GM19324 (cell line): Measurements from ENCODE around the gene MYO6.

ENCODE experiments used
- ATAC-seq: cut with Tn5 transposase; IDR thresholded peaks from one replicate; pipeline ENCODE4 v1.9.1; 2021; ENCODE audit warnings: mild to moderate bottlenecking, moderate library complexity; ENCODE audit not compliant: unreplicated experiment, low FRiP score

Gene MYO6

GRCh38 chr6:75762063-75762462 is 13.0 kb downstream of the MYO6 start:
- no peak for ATAC-seq

DNA sequence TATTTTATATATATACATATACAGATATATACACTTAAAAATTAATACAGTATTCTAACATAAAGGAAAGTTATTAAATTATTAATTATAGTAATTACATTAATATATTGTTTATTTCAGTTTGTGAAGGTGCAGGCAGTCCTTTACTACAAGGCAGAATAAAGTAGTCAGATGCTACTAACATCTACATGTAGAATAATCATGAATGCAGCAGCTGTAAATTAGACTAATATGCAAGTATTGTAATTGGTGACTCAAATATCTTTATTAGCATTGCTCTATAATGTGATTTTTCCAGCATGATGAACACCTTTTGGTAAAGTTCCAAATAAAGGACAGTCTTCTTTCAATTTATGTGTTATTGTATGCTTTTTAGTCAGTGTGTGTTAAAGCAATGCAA is 17.3 kb downstream of the MYO6 start:
- ATAC-seq: no peak

DNA sequence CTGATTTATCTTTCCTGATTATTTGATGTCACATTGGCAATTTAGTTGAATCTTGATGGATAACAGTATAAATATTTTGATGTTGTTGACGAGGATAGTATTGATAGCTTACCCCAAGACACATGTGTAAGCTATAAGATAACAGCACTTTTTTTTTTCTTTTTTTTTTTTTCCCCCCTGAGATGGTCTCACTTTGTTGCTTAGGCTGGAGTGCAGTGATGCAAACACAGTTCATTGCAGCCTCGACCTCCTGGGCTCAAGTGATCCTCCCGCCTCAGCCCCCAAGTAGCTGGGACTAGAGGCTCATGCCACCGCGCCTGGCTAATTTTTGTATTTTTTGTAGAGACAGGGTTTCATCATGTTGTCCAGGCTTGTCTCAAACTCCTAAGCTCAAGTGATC is 21.8 kb downstream of the MYO6 start:
- ATAC-seq: no peak

GRCh38 chr6:75775219-75775618 is 26.2 kb downstream of the MYO6 start:
- ATAC-seq: no peak

GRCh38 chr6:75776461-75776860 is 27.4 kb downstream of the MYO6 start:
- no peak for ATAC-seq

DNA sequence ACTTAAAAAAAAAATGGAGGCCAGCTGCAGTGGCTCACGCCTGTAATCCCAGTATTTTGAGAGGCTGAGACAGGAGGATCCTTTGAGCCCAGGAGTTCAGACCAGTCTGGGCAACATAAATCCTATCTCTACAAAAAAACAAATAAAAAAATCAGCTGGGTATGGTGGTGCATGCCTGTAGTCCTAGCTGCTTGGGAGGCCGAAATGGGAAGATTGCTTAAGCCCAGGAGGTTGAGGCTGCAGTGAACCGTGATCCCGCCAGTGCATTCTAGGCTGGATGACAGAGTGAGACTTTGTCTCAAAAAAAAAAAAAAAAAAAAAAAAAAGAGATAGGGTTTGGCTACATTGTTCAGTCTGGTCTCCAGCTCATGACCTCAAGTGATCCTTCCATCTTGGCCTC is 29.7 kb downstream of the MYO6 start:
- ATAC-seq: no peak

GRCh38 chr6:75786152-75786551 is 37.1 kb downstream of the MYO6 start:
- no peak for ATAC-seq

- no peak for ATAC-seq
These were observed 39.9 kb downstream of the MYO6 start for GRCh38 chr6:75788894-75789293.

- ATAC-seq: no peak
These were observed 42.8 kb downstream of the MYO6 start for GRCh38 chr6:75791881-75792280.

- no peak for ATAC-seq
These were observed 45.4 kb downstream of the MYO6 start for GRCh38 chr6:75794351-75794846.

DNA sequence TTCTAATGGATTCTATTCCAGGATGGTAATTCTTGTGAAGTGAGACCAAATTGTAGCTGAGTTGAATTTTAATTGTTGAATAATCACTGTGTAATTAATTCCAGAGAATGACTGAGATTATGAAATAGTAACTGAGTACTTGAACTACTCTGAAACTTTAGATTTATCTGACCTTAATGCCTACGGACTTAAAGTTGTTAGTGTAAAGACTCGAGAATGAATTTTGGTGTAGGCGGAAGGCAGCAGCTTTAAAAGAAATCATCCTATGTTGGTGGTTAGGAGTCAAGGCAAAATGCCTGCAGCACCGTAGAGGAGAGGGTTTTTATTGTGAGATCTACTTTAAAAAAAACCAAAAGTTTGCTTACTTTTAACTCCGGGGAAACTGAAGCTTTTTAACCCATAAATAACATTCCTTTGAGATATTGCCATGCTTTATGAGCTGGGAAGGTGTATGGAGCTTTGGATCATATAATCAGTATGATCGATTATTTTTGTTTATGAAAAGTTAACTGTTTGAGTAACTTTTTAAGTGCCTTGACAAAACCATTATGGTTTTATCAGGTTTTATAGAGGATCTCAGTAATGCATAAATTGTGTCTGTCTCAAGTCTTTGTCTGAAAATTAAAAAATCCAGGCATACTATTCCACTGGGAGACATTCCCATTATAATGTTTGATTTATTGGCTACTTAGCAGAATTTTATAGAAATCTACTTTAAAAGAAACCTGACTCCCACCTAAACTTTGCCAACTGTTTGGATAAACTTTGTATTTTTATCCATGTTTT is 46.1 kb downstream of the MYO6 start:
- no peak for ATAC-seq

GRCh38 chr6:75796723-75797122 is 47.7 kb downstream of the MYO6 start:
- ATAC-seq: no peak

DNA sequence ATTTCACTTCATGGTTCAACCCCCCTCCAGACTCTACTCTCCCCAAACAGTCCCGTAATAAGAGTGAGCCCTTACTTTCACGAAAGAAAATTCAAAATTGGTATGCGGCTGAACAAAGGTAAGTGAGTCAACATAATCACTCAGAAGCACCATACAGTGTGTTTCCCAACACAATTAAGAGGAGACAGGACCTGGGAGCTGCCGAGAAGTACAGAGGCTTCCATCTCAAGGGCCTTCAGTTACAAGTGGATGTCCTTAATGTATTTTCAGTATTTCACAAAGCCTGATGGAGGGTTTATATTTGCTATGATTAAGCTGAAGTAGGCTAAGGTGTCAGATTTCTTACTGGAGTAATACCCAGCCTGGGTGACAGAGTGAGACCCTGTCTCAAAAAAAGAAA is 51.1 kb downstream of the MYO6 start:
- ATAC-seq: no peak

GRCh38 chr6:75800708-75801505 is 51.9 kb downstream of the MYO6 start:
- ATAC-seq: no peak

- no peak for ATAC-seq
These were observed 53.3 kb downstream of the MYO6 start for GRCh38 chr6:75802366-75802765.

GRCh38 chr6:75808507-75808906 is 59.5 kb downstream of the MYO6 start:
- no peak for ATAC-seq

DNA sequence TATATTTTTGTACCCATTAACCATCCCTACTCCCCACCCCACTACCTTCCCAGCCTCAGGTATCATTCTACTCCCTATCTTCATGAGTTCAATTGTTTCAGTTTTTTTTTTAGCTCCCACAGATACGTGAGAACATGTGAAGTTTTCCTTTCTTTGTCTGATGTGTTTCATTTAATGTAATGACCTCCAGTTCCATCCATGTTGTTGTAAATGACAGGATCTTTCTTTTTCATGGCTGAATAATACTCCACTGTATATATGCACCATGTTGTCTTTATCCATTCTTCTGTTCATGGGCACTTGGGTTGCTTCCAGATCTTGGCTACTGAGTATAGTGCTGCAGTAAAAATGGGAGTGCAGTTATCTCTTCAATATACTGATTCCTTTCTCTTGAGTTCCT is 63.5 kb downstream of the MYO6 start:
- no peak for ATAC-seq

- ATAC-seq: no peak
These were observed 64.6 kb downstream of the MYO6 start for GRCh38 chr6:75813476-75814250.

- no peak for ATAC-seq
These were observed 66.7 kb downstream of the MYO6 start for GRCh38 chr6:75815756-75816155.

GRCh38 chr6:75818098-75818855 is 69.2 kb downstream of the MYO6 start:
- ATAC-seq: no peak
